ENCODE results near the gene ENTREP3.

Gene ENTREP3

GRCh38 chr1:155202731-155203515 is 52.4 kb downstream of the ENTREP3 start:
- no peak for DNase-seq (ENCODE audit: low read depth in 2 of 2)
- TF ChIP-seq CTCF (IDR thresholded peaks at IDR 0.05; ENCODE audit: low read depth, low read length): no peak
- no peak overlapping the region for H3K4me3 ChIP-seq (replicated peaks in 1 of 2; ENCODE audit: low read depth in 2 of 2, low read length in 2 of 2)

GRCh38 chr1:155202198-155202597 is 53.1 kb downstream of the ENTREP3 start:
- no peak for TF ChIP-seq CTCF (IDR thresholded peaks at IDR 0.05; ENCODE audit: low read depth, low read length)
- no peak overlapping the region for H3K4me3 ChIP-seq (replicated peaks in 1 of 2; ENCODE audit: low read depth in 2 of 2, low read length in 2 of 2)
- DNase-seq (ENCODE audit: low read depth in 2 of 2): no peak

- TF ChIP-seq CTCF (IDR thresholded peaks at IDR 0.05; ENCODE audit: low read depth, low read length): no peak
- DNase-seq (ENCODE audit: low read depth in 2 of 2): no peak
- H3K4me3 ChIP-seq (replicated peaks in 1 of 2; ENCODE audit: low read depth in 2 of 2, low read length in 2 of 2): no peak overlapping the region
Observed at GRCh38 chr1:155200920-155201319, 54.4 kb downstream of the ENTREP3 start.

GRCh38 chr1:155199792-155200191 is 55.5 kb downstream of the ENTREP3 start:
- no peak overlapping the region for H3K4me3 ChIP-seq (replicated peaks in 1 of 2; ENCODE audit: low read depth in 2 of 2, low read length in 2 of 2)
- DNase-seq (ENCODE audit: low read depth in 2 of 2): no peak
- no peak for TF ChIP-seq CTCF (IDR thresholded peaks at IDR 0.05; ENCODE audit: low read depth, low read length)

- no peak for DNase-seq (ENCODE audit: low read depth in 2 of 2)
- TF ChIP-seq CTCF (IDR thresholded peaks at IDR 0.05; ENCODE audit: low read depth, low read length): no peak
Observed at GRCh38 chr1:155198547-155198906, 56.8 kb downstream of the ENTREP3 start.

GRCh38 chr1:155197901-155198546 is 57.3 kb downstream of the ENTREP3 start:
- H3K4me3 ChIP-seq (replicated peaks in 1 of 2; ENCODE audit: low read depth in 2 of 2, low read length in 2 of 2): no peak overlapping the region
- no peak for TF ChIP-seq CTCF (IDR thresholded peaks at IDR 0.05; ENCODE audit: low read depth, low read length)

More at GRCh38 chr1:155198547-155198906, 56.8 kb downstream of the ENTREP3 start:
- H3K4me3 ChIP-seq (replicated peaks in 1 of 2; ENCODE audit: low read depth in 2 of 2, low read length in 2 of 2): no peak overlapping the region

More at GRCh38 chr1:155197901-155198546, 57.3 kb downstream of the ENTREP3 start:
- DNase-seq (ENCODE audit: low read depth in 2 of 2): no peak
